Fibroblast of the aortic adventitia (primary cell): Measurements from ENCODE around the gene ETFBKMT. TPM values are rescaled to one million over a fixed set of nuclear protein-coding genes. Genes with fewer than 3 reads are reported as not detected.

Experiments used
- DNase-seq: peaks from one replicate; pipeline ENCODE4 v3.0.0-alpha.2; 2010; ENCODE audit warnings: low read depth
- H3K4me3 ChIP-seq: 2 replicates; pipeline ENCODE4 v1.5.1; 2011; ENCODE audit warnings: low read depth, mild to moderate bottlenecking, control low read depth, low read length, moderate library complexity
- CTCF ChIP-seq: IDR thresholded peaks from 2 replicates; pipeline ENCODE4 v1.5.1; 2011; ENCODE audit warnings: mild to moderate bottlenecking, low read length, control low read depth, inconsistent platforms; ENCODE audit not compliant: insufficient read depth
- total RNA-seq: library from RNA; depleted of rRNA; stranded (reverse); fragments of >200 nt; gene quantifications from 2 replicates; pipeline ENCODE4 v1.2.3, GENCODE V29; 2012; ENCODE audit warnings: low replicate concordance

ETFBKMT gene
- total RNA-seq, 1 donor = 4.9 TPM

GRCh38 chr12:31722580-31722979, 63.1 kb downstream of the ETFBKMT start:
- no peak overlapping the region for H3K4me3 ChIP-seq
- DNase-seq = no peak
- no peak for TF ChIP-seq CTCF

Other genes with a start within 250 kb of the ETFBKMT start
- gene DENND5B, start 68.6 kb upstream of the ETFBKMT start, total RNA-seq = 6.8 and 19.2 TPM in 2 replicates
- 10.3 and 15.5 TPM in 2 replicates for gene AMN1, start 69.3 kb downstream of the ETFBKMT start, total RNA-seq